Measurements from ENCODE around the gene EEF2K. TPM values are rescaled to one million over a fixed set of nuclear protein-coding genes. Genes with fewer than 3 reads are reported as not detected.

The EEF2K gene
- total RNA-seq, 2 donors from 2014 or later, result 9.8 to 15.8 TPM

GRCh38 chr16:22265351-22265750 lies 59.3 kb downstream of the EEF2K start:
- 94 to 100% methylated on average over 1 to 5 of the region's 5 CpGs for WGBS, 2 experiments (ENCODE audit: insufficient coverage in 1 of 2, insufficient read length in 1 of 2)

GRCh38 chr16:22266546-22266945 lies 60.5 kb downstream of the EEF2K start:
- Histone ChIP-seq H3K9ac (ENCODE audit: extremely low read depth, low read length, poor library complexity, severe bottlenecking) (no peak overlapping the region), H3K27me3 (ENCODE audit: control insufficient read depth, insufficient read depth, low read length, poor library complexity, severe bottlenecking) (no peaks in the 10 kb centered on the region), H3K27ac (ENCODE audit: low read depth, low read length) (no peak overlapping the region), H3K9me3 (ENCODE audit: control insufficient read depth, low read length) (no peaks in the 10 kb centered on the region), H3K4me3 (ENCODE audit: low read length) (no peak overlapping the region), H3K4me1 (ENCODE audit: control insufficient read depth, insufficient read depth, low read length) (no peaks in the 10 kb centered on the region), H3K36me3 (ENCODE audit: control insufficient read depth, insufficient read depth, low read length) (no peaks in the 10 kb centered on the region)
- 96 to 97% methylated on average over 11 to 19 of the region's 19 CpGs for WGBS, 2 experiments (ENCODE audit: insufficient coverage in 1 of 2, insufficient read length in 1 of 2)
- no peaks in the 10 kb centered on the region for H3K27me3 Mint-ChIP-seq (ENCODE audit: insufficient read depth)
- no peak overlapping the region for H3K27ac Mint-ChIP-seq
- TF ChIP-seq CTCF (conservative IDR thresholded peaks at IDR 0.05), result no peak
- H3K4me1 Mint-ChIP-seq, result no peaks in the 10 kb centered on the region
- no peak for DNase-seq
- H3K36me3 Mint-ChIP-seq (ENCODE audit: low read depth), result peaks cover 17% of the 10 kb centered on the region
- H3K4me3 Mint-ChIP-seq, result no peak overlapping the region
- no peaks in the 10 kb centered on the region for H3K9me3 Mint-ChIP-seq

More at GRCh38 chr16:22265351-22265750, 59.3 kb downstream of the EEF2K start:
- H3K9ac ChIP-seq (ENCODE audit: extremely low read depth, low read length, poor library complexity, severe bottlenecking), result no peak overlapping the region
- no peak for DNase-seq
- no peaks in the 10 kb centered on the region for H3K4me1 Mint-ChIP-seq
- no peak overlapping the region for H3K27ac ChIP-seq (ENCODE audit: low read depth, low read length)
- no peaks in the 10 kb centered on the region for H3K36me3 ChIP-seq (ENCODE audit: control insufficient read depth, insufficient read depth, low read length)
- no peak overlapping the region for H3K4me3 Mint-ChIP-seq
- H3K27ac Mint-ChIP-seq, result no peak overlapping the region
- no peaks in the 10 kb centered on the region for H3K9me3 ChIP-seq (ENCODE audit: control insufficient read depth, low read length)
- no peaks in the 10 kb centered on the region for H3K4me1 ChIP-seq (ENCODE audit: control insufficient read depth, insufficient read depth, low read length)
- no peak for TF ChIP-seq CTCF (conservative IDR thresholded peaks at IDR 0.05)
- no peaks in the 10 kb centered on the region for H3K9me3 Mint-ChIP-seq
- no peaks in the 10 kb centered on the region for H3K27me3 Mint-ChIP-seq (ENCODE audit: insufficient read depth)
- H3K4me3 ChIP-seq (ENCODE audit: low read length), result no peak overlapping the region
- peaks cover 21% of the 10 kb centered on the region for H3K36me3 Mint-ChIP-seq (ENCODE audit: low read depth)
- H3K27me3 ChIP-seq (ENCODE audit: control insufficient read depth, insufficient read depth, low read length, poor library complexity, severe bottlenecking), result no peaks in the 10 kb centered on the region

GRCh38 chr16:22267764-22268163 lies 61.7 kb downstream of the EEF2K start:
- peaks cover 26% of the 10 kb centered on the region for H3K36me3 Mint-ChIP-seq (ENCODE audit: low read depth)
- H3K9me3 ChIP-seq (ENCODE audit: control insufficient read depth, low read length), result no peaks in the 10 kb centered on the region
- H3K4me1 ChIP-seq (ENCODE audit: control insufficient read depth, insufficient read depth, low read length), result no peaks in the 10 kb centered on the region
- H3K27ac Mint-ChIP-seq, result no peak overlapping the region
- H3K27me3 Mint-ChIP-seq (ENCODE audit: insufficient read depth), result no peaks in the 10 kb centered on the region
- H3K27ac ChIP-seq (ENCODE audit: low read depth, low read length), result no peak overlapping the region
- no peak for TF ChIP-seq CTCF (conservative IDR thresholded peaks at IDR 0.05)
- WGBS, 2 experiments (ENCODE audit: insufficient coverage in 1 of 2, insufficient read length in 1 of 2), result 92 to 93% methylated on average over 7 to 8 of the region's 8 CpGs
- no peaks in the 10 kb centered on the region for H3K27me3 ChIP-seq (ENCODE audit: control insufficient read depth, insufficient read depth, low read length, poor library complexity, severe bottlenecking)
- no peak overlapping the region for H3K9ac ChIP-seq (ENCODE audit: extremely low read depth, low read length, poor library complexity, severe bottlenecking)
- no peaks in the 10 kb centered on the region for H3K9me3 Mint-ChIP-seq
- no peak for DNase-seq
- no peak overlapping the region for H3K4me3 Mint-ChIP-seq
- no peak overlapping the region for H3K4me3 ChIP-seq (ENCODE audit: low read length)
- H3K4me1 Mint-ChIP-seq, result no peaks in the 10 kb centered on the region
- H3K36me3 ChIP-seq (ENCODE audit: control insufficient read depth, insufficient read depth, low read length), result no peaks in the 10 kb centered on the region

Measured in endodermal cell (in vitro differentiated cells).